Measurements from ENCODE around the gene MCTP2. TPM values are rescaled to one million over a fixed set of nuclear protein-coding genes. Genes with fewer than 3 reads are reported as not detected.

MCTP2 gene
- total and polyA plus RNA-seq, 2 donors (not counting 1 experiment from before 2014, with no cell fraction given), result 38.3 to 64.8 TPM

DNA sequence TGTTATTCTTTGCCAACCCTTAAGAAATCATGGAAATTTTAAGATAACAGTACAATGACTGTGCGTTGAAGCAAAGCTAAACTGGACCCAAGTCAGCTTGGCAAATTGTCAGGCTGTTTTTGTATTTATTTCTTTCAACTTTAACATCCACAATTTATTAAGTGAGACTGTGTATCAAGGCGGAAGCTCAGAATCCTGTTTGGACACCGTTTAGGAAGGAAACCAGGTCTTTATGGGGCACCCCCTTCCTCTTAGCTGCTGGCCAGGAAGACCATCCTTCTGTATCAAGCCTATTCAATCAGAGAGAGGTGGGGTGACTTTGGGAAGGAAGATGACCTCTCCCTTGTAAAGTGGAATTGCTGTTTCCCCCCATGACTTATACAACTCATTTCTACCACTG lies 166.0 kb downstream of the MCTP2 start:
- H3K4me2 ChIP-seq (replicated peaks; ENCODE audit: low read depth, low read length, poor library complexity, severe bottlenecking), result no peak overlapping the region
- no peaks in the 10 kb centered on the region for H4K20me1 ChIP-seq (ENCODE audit: control insufficient read depth, insufficient read depth, low read length, poor library complexity, severe bottlenecking)
- Mint-ChIP-seq H3K27ac (no peak overlapping the region), H3K9me3 (ENCODE audit: insufficient read depth) (no peaks in the 10 kb centered on the region), H3K4me3 (no peak overlapping the region), H3K27me3 (no peaks in the 10 kb centered on the region), H3K4me1 (no peaks in the 10 kb centered on the region)
- H3K27me3 ChIP-seq (replicated peaks in 1 of 4; ENCODE audit: control extremely low read depth in 1 of 4, control insufficient read depth in 3 of 4, insufficient read depth in 4 of 4, low read length in 3 of 4), result no peaks in the 10 kb centered on the region
- H3K27ac ChIP-seq (ENCODE audit: low read length in 2 of 2), result no peak overlapping the region
- POLR2A ChIA-PET, result no interaction called here
- no peak overlapping the region for H2AFZ ChIP-seq (ENCODE audit: insufficient read depth, low read depth, low read length, poor library complexity, severe bottlenecking)
- TF ChIP-seq, protein P1, sequence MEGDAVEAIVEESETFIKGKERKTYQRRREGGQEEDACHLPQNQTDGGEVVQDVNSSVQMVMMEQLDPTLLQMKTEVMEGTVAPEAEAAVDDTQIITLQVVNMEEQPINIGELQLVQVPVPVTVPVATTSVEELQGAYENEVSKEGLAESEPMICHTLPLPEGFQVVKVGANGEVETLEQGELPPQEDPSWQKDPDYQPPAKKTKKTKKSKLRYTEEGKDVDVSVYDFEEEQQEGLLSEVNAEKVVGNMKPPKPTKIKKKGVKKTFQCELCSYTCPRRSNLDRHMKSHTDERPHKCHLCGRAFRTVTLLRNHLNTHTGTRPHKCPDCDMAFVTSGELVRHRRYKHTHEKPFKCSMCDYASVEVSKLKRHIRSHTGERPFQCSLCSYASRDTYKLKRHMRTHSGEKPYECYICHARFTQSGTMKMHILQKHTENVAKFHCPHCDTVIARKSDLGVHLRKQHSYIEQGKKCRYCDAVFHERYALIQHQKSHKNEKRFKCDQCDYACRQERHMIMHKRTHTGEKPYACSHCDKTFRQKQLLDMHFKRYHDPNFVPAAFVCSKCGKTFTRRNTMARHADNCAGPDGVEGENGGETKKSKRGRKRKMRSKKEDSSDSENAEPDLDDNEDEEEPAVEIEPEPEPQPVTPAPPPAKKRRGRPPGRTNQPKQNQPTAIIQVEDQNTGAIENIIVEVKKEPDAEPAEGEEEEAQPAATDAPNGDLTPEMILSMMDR (IDR thresholded peaks at IDR 0.05), result no peak
- TF ChIP-seq EZH2 (IDR thresholded peaks at IDR 0.05; ENCODE audit: borderline replicate concordance, insufficient read depth, low read depth, low read length, poor library complexity, severe bottlenecking), result no peak
- DNase-seq (no peak), ATAC-seq (ENCODE audit: low read depth) (no peak)
- CTCF ChIA-PET, result no interaction called here
- no peak overlapping the region for H3K4me3 ChIP-seq (ENCODE audit: control extremely low read depth in 1 of 5, extremely low read depth in 1 of 5, insufficient read depth in 1 of 5, low read depth in 2 of 5, low read length in 4 of 5)
- intact Hi-C loops (cut with micrococcal nuclease), result no loop called here
- no peak overlapping the region for H3K9ac ChIP-seq (ENCODE audit: low read length)
- no peaks in the 10 kb centered on the region for H3K4me1 ChIP-seq (ENCODE audit: control insufficient read depth in 2 of 2, insufficient read depth in 2 of 2, low read length in 2 of 2)
- no peaks in the 10 kb centered on the region for H3K79me2 ChIP-seq (ENCODE audit: control insufficient read depth, insufficient read depth, low read length)
- H3K36me3 ChIP-seq (replicated peaks in 1 of 2; ENCODE audit: control extremely low read depth in 1 of 2, control insufficient read depth in 1 of 2, extremely low read depth in 1 of 2, insufficient read depth in 2 of 2, low read length in 1 of 2), result peaks cover 18 to 26% of the 10 kb centered on the region in 2 experiments
- H3K9me3 ChIP-seq (ENCODE audit: control extremely low read depth in 1 of 3, control insufficient read depth in 2 of 3, insufficient read depth in 1 of 3, low read length in 2 of 3), result no peaks in the 10 kb centered on the region
- no CpG with 5 or more reads among the region's 3 CpGs for WGBS (ENCODE audit: insufficient coverage)

DNA sequence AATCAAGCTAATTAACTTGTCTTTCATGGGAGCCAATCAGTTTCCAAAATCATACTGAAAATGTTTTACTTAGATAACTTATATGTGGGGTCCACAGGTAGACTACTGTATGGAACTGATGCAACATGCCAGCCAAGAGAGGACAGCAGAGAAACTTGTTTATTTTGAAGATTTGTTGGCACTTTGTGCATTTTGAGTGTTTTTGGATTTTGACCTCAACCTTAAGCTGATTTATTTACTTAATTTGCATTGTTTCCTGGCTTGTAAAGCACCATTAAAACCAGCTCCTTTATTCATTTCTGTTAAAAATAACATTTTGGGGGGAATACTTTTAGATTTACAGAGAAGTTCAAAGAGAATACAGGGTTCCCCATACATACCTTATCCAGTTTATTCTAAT lies 166.6 kb downstream of the MCTP2 start:
- Histone ChIP-seq H3K79me2 (ENCODE audit: control insufficient read depth, insufficient read depth, low read length) (no peaks in the 10 kb centered on the region), H3K9me3 (ENCODE audit: control extremely low read depth in 1 of 3, control insufficient read depth in 2 of 3, insufficient read depth in 1 of 3, low read length in 2 of 3) (no peaks in the 10 kb centered on the region), H4K20me1 (ENCODE audit: control insufficient read depth, insufficient read depth, low read length, poor library complexity, severe bottlenecking) (no peaks in the 10 kb centered on the region), H3K9ac (ENCODE audit: low read length) (no peak overlapping the region), H3K36me3 (replicated peaks in 1 of 2; ENCODE audit: control extremely low read depth in 1 of 2, control insufficient read depth in 1 of 2, extremely low read depth in 1 of 2, insufficient read depth in 2 of 2, low read length in 1 of 2) (peaks cover 22 to 32% of the 10 kb centered on the region in 2 experiments), H3K4me2 (replicated peaks; ENCODE audit: low read depth, low read length, poor library complexity, severe bottlenecking) (no peak overlapping the region), H2AFZ (ENCODE audit: insufficient read depth, low read depth, low read length, poor library complexity, severe bottlenecking) (no peak overlapping the region), H3K27ac (ENCODE audit: low read length in 2 of 2) (no peak overlapping the region), H3K4me1 (ENCODE audit: control insufficient read depth in 2 of 2, insufficient read depth in 2 of 2, low read length in 2 of 2) (no peaks in the 10 kb centered on the region), H3K4me3 (ENCODE audit: control extremely low read depth in 1 of 5, extremely low read depth in 1 of 5, insufficient read depth in 1 of 5, low read depth in 2 of 5, low read length in 4 of 5) (no peak overlapping the region), H3K27me3 (replicated peaks in 1 of 4; ENCODE audit: control extremely low read depth in 1 of 4, control insufficient read depth in 3 of 4, insufficient read depth in 4 of 4, low read length in 3 of 4) (no peaks in the 10 kb centered on the region)
- Mint-ChIP-seq H3K9me3 (ENCODE audit: insufficient read depth) (no peaks in the 10 kb centered on the region), H3K4me3 (no peak overlapping the region), H3K27ac (no peak overlapping the region), H3K4me1 (no peaks in the 10 kb centered on the region), H3K27me3 (no peaks in the 10 kb centered on the region)
- CTCF ChIA-PET, result no interaction called here
- intact Hi-C loops (cut with micrococcal nuclease), result no loop called here
- ATAC-seq (ENCODE audit: low read depth), result no peak
- DNase-seq, result no peak
- POLR2A ChIA-PET, result no interaction called here
- TF ChIP-seq, protein P1 (IDR thresholded peaks at IDR 0.05), result no peak
- no peak for TF ChIP-seq EZH2 (IDR thresholded peaks at IDR 0.05; ENCODE audit: borderline replicate concordance, insufficient read depth, low read depth, low read length, poor library complexity, severe bottlenecking)
